CD14-positive monocyte (primary cell): ENCODE data around the gene GDPD4. TPM values are rescaled to one million over a fixed set of nuclear protein-coding genes. Genes with fewer than 3 reads are reported as not detected.

ENCODE experiments used
- DNase-seq, 3 donors: peaks; one replicate each; pipeline ENCODE4 v3.0.0-alpha.2; 2011 to 2022
- H2AFZ ChIP-seq: 2 replicates; pipeline ENCODE4 v1.6.0; 2012; ENCODE audit warnings: mild to moderate bottlenecking, low read depth, low read length, inconsistent platforms; ENCODE audit not compliant: insufficient read depth, poor library complexity, severe bottlenecking
- H3K27ac ChIP-seq, 2 donors: 1 replicate in 1 of 2; 2 replicates in 1 of 2; pipeline ENCODE4 v1.5.1; 2012 to 2013; ENCODE audit warnings: low read length in 2 of 2, control low read depth in 1 of 2, inconsistent platforms in 1 of 2, low read depth in 1 of 2, mild to moderate bottlenecking in 1 of 2
- H3K27me3 ChIP-seq, 2 donors: one replicate each; pipeline versions ENCODE4 v1.6.0 to v1.6.1; 2011 to 2013; ENCODE audit warnings: low read length in 2 of 2; ENCODE audit not compliant: control insufficient read depth in 2 of 2, insufficient read depth in 2 of 2
- H3K36me3 ChIP-seq, 2 donors: replicated peaks in 1 of 2; 1 replicate in 1 of 2; 2 replicates in 1 of 2; pipeline versions ENCODE4 v1.5.1 to v1.6.1; 2012 to 2013; ENCODE audit warnings: low read length in 2 of 2, control low read depth in 1 of 2, inconsistent platforms in 1 of 2, mild to moderate bottlenecking in 1 of 2; ENCODE audit not compliant: insufficient read depth in 2 of 2, control insufficient read depth in 1 of 2
- H3K4me1 ChIP-seq, 2 donors: 1 replicate in 1 of 2; 2 replicates in 1 of 2; pipeline versions ENCODE4 v1.5.1 to v1.6.1; 2012 to 2013; ENCODE audit warnings: low read length in 2 of 2, control low read depth in 1 of 2, inconsistent platforms in 1 of 2, mild to moderate bottlenecking in 1 of 2, moderate library complexity in 1 of 2; ENCODE audit not compliant: insufficient read depth in 2 of 2, control insufficient read depth in 1 of 2
- H3K4me2 ChIP-seq: replicated peaks from 2 replicates; pipeline ENCODE3; 2012; ENCODE audit warnings: low read length, moderate library complexity, mild to moderate bottlenecking; ENCODE audit not compliant: poor library complexity, severe bottlenecking; ENCODE audit errors: extremely low read depth
- H3K4me3 ChIP-seq, 3 experiments: fragments of 200-600 bp in 1 of 3; sonication (generic) in 1 of 3; replicated peaks in 1 of 3; 1 replicate in 2 of 3; 2 replicates in 1 of 3; pipeline ENCODE4 v1.5.1; 2011 to 2013; ENCODE audit warnings: low read length in 3 of 3, mild to moderate bottlenecking in 3 of 3, control low read depth in 2 of 3, low read depth in 2 of 3, inconsistent platforms in 1 of 3, moderate library complexity in 1 of 3
- H3K79me2 ChIP-seq: 2 replicates; pipeline ENCODE4 v1.6.0; 2012; ENCODE audit warnings: mild to moderate bottlenecking, control low read depth, inconsistent platforms, low read length, moderate library complexity; ENCODE audit not compliant: insufficient read depth
- H3K9ac ChIP-seq: 2 replicates; pipeline ENCODE4 v1.6.0; 2017; ENCODE audit warnings: low read length, mild to moderate bottlenecking; ENCODE audit not compliant: insufficient read depth, poor library complexity, severe bottlenecking
- H3K9me3 ChIP-seq, 2 donors: replicated peaks in 1 of 2; 1 replicate in 1 of 2; 2 replicates in 1 of 2; pipeline versions ENCODE4 v1.5.1 to v1.6.1; 2012 to 2013; ENCODE audit warnings: low read length in 2 of 2, control low read depth in 1 of 2; ENCODE audit not compliant: control insufficient read depth in 1 of 2, insufficient read depth in 1 of 2
- H4K20me1 ChIP-seq: 2 replicates; pipeline ENCODE4 v1.6.0; 2012; ENCODE audit warnings: mild to moderate bottlenecking, low read length, control low read depth, moderate library complexity; ENCODE audit not compliant: insufficient read depth
- H3K27ac Mint-ChIP-seq, 7 donors: one replicate each; pipeline ENCODE4 v1.8.0; 2020; ENCODE audit warnings: mild to moderate bottlenecking in 7 of 7, mixed read lengths in 7 of 7, moderate library complexity in 6 of 7, inconsistent platforms in 2 of 7
- H3K27me3 Mint-ChIP-seq, 3 donors: one replicate each; pipeline ENCODE4 v1.8.0; 2021 to 2022; ENCODE audit warnings: low read depth in 3 of 3, mild to moderate bottlenecking in 3 of 3, mixed read lengths in 3 of 3, moderate library complexity in 3 of 3, inconsistent platforms in 1 of 3
- H3K36me3 Mint-ChIP-seq, 2 donors: one replicate each; pipeline ENCODE4 v1.8.0; 2020; ENCODE audit warnings: mixed read lengths in 2 of 2, inconsistent platforms in 1 of 2, mild to moderate bottlenecking in 1 of 2
- H3K4me1 Mint-ChIP-seq: one replicate; pipeline ENCODE4 v1.8.0; 2020; ENCODE audit warnings: mild to moderate bottlenecking, mixed read lengths
- H3K4me3 Mint-ChIP-seq, 2 donors: one replicate each; pipeline ENCODE4 v1.8.0; 2020; ENCODE audit warnings: mild to moderate bottlenecking in 2 of 2, mixed read lengths in 2 of 2, moderate library complexity in 1 of 2
- H3K9me3 Mint-ChIP-seq, 7 donors: one replicate each; pipeline ENCODE4 v1.8.0; 2020 to 2022; ENCODE audit warnings: mixed read lengths in 7 of 7, mild to moderate bottlenecking in 6 of 7, moderate library complexity in 6 of 7, inconsistent platforms in 2 of 7
- WGBS: methylation state at CpG from one replicate; pipeline ENCODE4 v1.1.5; 2013; ENCODE audit warnings: missing lambda C conversion rate; ENCODE audit not compliant: insufficient coverage; 5-methylcytosine and 5-hydroxymethylcytosine counted together
- intact Hi-C, 2 donors: fragments of 100-400 bp; cut with micrococcal nuclease; formaldehyde crosslinking; loops; one replicate each; pipeline versions ENCODE4 v1.15.0 to v1.15.1; 2023
- polyA plus RNA-seq, 3 donors: library from polyadenylated mRNA; depleted of rRNA in 1 of 3; unstranded in 2 of 3; stranded (reverse) in 1 of 3; fragments of 300-500 nt in 2 of 3; fragments of >200 nt in 1 of 3; fragmentation: Illumina TruSeq in 2 of 3; gene quantifications; 1 replicate in 2 of 3; 2 replicates in 1 of 3; pipeline ENCODE4 v1.2.3, GENCODE V29; 2012 to 2021
- TF ChIP-seq, protein P1 (sequence below): fragments of 200-600 bp; IDR thresholded peaks from one replicate; pipeline ENCODE4 v1.8.0; 2022; ENCODE audit warnings: antibody characterized with exemption, mild to moderate bottlenecking

Gene GDPD4
- polyA plus RNA-seq, 3 donors = not detected

GRCh38 chr11:77259641-77260040 lies 41.8 kb downstream of the GDPD4 start:
- no CpG with 5 or more reads among the region's 2 CpGs for WGBS
- no peak overlapping the region for H3K27ac ChIP-seq
- no peaks in the 10 kb centered on the region for H3K4me1 ChIP-seq
- H3K27me3 ChIP-seq = no peaks in the 10 kb centered on the region
- no peak for DNase-seq
- H3K27me3 Mint-ChIP-seq = peaks cover 0 to 11% (median 4%) of the 10 kb centered on the region in 3 donors
- no peak overlapping the region for H3K27ac Mint-ChIP-seq
- no peaks in the 10 kb centered on the region for H3K79me2 ChIP-seq
- H3K9me3 ChIP-seq = peaks cover 7 to 20% of the 10 kb centered on the region in 2 donors
- H3K4me2 ChIP-seq = no peak overlapping the region
- no peaks in the 10 kb centered on the region for H3K36me3 ChIP-seq
- TF ChIP-seq, protein P1, sequence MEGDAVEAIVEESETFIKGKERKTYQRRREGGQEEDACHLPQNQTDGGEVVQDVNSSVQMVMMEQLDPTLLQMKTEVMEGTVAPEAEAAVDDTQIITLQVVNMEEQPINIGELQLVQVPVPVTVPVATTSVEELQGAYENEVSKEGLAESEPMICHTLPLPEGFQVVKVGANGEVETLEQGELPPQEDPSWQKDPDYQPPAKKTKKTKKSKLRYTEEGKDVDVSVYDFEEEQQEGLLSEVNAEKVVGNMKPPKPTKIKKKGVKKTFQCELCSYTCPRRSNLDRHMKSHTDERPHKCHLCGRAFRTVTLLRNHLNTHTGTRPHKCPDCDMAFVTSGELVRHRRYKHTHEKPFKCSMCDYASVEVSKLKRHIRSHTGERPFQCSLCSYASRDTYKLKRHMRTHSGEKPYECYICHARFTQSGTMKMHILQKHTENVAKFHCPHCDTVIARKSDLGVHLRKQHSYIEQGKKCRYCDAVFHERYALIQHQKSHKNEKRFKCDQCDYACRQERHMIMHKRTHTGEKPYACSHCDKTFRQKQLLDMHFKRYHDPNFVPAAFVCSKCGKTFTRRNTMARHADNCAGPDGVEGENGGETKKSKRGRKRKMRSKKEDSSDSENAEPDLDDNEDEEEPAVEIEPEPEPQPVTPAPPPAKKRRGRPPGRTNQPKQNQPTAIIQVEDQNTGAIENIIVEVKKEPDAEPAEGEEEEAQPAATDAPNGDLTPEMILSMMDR = no peak
- intact Hi-C loops = no loop called here
- no peak overlapping the region for H2AFZ ChIP-seq
- H3K9me3 Mint-ChIP-seq = peaks cover 15 to 33% (median 20%) of the 10 kb centered on the region in 7 donors
- no peaks in the 10 kb centered on the region for H3K36me3 Mint-ChIP-seq
- no peaks in the 10 kb centered on the region for H3K4me1 Mint-ChIP-seq
- H4K20me1 ChIP-seq = no peaks in the 10 kb centered on the region
- H3K4me3 ChIP-seq = no peak overlapping the region
- H3K4me3 Mint-ChIP-seq = no peak overlapping the region
- H3K9ac ChIP-seq = no peak overlapping the region

- Mint-ChIP-seq H3K36me3 (no peaks in the 10 kb centered on the region), H3K4me1 (no peaks in the 10 kb centered on the region), H3K4me3 (no peak overlapping the region), H3K27me3 (peaks cover 0 to 6% (median 2%) of the 10 kb centered on the region in 3 donors), H3K9me3 (peaks cover 12 to 26% (median 17%) of the 10 kb centered on the region in 7 donors), H3K27ac (no peak overlapping the region)
- no peaks in the 10 kb centered on the region for H3K79me2 ChIP-seq
- H3K9ac ChIP-seq = no peak overlapping the region
- WGBS = 40% methylated on average over 1 of the region's 1 CpG
- H3K9me3 ChIP-seq = peaks cover 5 to 17% of the 10 kb centered on the region in 2 donors
- DNase-seq = no peak
- no peak overlapping the region for H3K4me3 ChIP-seq
- H2AFZ ChIP-seq = no peak overlapping the region
- no peaks in the 10 kb centered on the region for H3K27me3 ChIP-seq
- no peak overlapping the region for H3K4me2 ChIP-seq
- no peaks in the 10 kb centered on the region for H4K20me1 ChIP-seq
- H3K36me3 ChIP-seq = no peaks in the 10 kb centered on the region
- no peak overlapping the region for H3K27ac ChIP-seq
- TF ChIP-seq, protein P1 = no peak
- H3K4me1 ChIP-seq = no peaks in the 10 kb centered on the region
- intact Hi-C loops = no loop called here
These were observed 47.8 kb downstream of the GDPD4 start for GRCh38 chr11:77253690-77254089.
